IPS DF 19.7 (cell line): ENCODE data around the gene CCDC3.

ENCODE experiments used
- DNase-seq: peaks from one replicate; pipeline ENCODE4 v3.0.0-alpha.2; 2013; ENCODE audit warnings: low read depth, low spot score

The CCDC3 gene

GRCh38 chr10:12924911-12925310 lies 76.6 kb downstream of the CCDC3 start:
- no peak for DNase-seq

GRCh38 chr10:12922117-12922900 lies 79.2 kb downstream of the CCDC3 start:
- DNase-seq: no peak

DNA sequence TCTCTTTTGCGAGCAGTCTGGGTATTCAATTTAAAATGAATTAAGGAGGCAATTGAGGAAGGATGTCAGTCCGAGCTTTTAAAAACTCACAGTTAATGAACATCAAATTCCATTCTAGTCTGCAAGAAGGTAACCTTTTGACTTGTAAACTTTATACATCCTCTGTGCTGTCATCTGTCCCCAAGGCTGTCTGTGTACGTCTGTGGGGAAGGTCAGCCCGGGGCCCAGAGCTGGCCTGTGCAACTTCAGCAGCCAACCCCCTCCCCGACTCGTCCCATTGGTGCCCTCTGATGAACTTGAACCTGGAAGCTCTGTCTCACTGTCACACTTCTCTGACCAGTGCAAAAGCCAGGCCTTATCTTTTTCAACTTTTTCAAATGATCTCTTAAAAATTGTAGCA lies 80.3 kb downstream of the CCDC3 start:
- no peak for DNase-seq

DNA sequence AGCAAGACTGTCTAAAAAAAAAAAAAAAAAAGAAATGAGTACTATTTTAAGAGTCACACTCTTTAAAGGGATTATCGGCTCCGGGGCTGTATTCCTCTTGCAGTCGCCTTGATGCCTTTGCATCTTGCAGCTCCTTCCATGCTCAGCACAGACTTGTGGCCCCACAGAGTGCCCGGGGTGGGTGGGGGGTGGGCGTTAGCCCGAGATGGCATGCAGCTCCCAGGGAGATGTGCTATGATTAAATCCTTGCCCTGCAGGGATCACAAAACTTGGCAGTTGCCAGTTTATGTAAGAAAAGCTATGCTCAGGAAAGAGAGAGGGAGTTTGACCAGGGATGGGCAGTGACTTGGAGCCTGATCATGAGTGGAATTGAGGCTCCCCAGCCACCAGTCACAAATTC lies 81.9 kb downstream of the CCDC3 start:
- no peak for DNase-seq

GRCh38 chr10:12916587-12916986 lies 84.9 kb downstream of the CCDC3 start:
- DNase-seq: no peak

- no peak for DNase-seq
Observed at GRCh38 chr10:12915637-12916168, 85.8 kb downstream of the CCDC3 start.

DNA sequence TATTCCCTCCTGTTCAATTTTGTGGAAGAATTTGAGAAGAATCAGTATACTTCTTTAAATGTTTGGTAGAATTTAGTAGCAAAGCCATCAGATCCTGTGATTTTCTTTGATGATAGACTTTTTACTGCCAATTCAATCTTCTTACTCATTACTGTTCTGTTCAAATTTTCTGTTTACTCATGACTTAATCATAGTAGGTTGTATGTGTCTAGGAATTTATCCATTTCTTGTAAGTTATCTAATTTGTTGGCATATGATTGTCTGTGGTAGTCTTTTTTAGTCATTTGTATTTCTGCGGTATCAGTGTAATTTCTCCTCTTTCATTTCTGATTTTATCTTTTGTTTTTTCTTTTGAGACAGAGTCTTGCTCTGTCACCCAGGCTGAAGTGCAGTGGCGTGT lies 87.4 kb downstream of the CCDC3 start:
- no peak for DNase-seq

DNA sequence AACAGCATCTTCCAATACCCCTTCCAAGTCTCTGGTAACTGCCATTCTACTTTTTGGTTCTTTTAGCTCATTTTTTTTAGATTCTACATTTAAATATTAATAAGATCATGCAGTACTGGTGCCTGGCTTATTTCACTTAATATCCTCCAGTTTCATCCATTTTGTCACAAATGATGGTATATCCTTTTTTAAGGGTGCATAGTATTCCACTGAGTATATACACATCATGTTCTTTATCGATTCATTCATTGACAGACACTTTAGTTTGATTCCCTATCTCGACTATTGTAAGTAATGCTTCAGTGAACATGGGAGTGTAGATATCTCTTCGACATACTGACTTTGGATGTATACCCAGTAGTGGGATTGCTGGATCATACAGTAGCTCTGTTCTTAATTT lies 89.7 kb downstream of the CCDC3 start:
- DNase-seq: no peak

GRCh38 chr10:12910835-12911234 lies 90.7 kb downstream of the CCDC3 start:
- no peak for DNase-seq

GRCh38 chr10:12909836-12910185 lies 91.7 kb downstream of the CCDC3 start:
- no peak for DNase-seq

DNA sequence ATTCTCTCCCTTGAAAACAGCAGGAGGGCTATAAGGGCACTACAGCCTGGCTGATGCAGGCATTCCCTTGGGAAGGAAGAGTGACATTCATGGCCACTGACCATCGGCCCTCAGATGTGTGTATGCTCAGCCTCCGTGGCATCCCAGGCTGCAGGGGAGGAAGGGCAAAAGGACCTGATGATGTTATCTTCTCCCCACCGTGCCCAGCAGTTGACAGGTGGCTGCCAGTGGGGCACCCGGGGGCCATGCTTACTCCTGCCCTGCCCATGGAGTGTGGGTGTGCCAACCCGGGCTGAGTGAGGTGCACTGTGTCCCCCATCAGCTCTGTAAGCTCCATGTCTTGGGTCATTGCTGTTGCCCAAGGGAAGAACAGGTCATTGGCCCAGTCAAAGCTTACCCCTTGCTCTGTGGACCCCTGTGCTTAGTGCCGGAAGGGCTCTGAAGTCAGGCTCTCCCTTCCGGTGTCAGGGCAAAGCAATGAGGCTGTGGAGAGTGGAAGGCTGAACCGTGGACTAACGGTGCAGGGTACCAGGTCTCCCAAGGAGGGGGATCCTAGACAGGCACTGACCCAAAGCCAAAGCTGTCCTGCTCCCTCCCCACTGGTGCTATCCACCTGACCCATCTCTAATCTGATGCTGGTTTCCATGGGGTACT lies 92.2 kb downstream of the CCDC3 start:
- no peak for DNase-seq

GRCh38 chr10:12908773-12909172 lies 92.7 kb downstream of the CCDC3 start:
- DNase-seq: no peak

- no peak for DNase-seq
Observed at GRCh38 chr10:12907656-12908055, 93.9 kb downstream of the CCDC3 start.

DNA sequence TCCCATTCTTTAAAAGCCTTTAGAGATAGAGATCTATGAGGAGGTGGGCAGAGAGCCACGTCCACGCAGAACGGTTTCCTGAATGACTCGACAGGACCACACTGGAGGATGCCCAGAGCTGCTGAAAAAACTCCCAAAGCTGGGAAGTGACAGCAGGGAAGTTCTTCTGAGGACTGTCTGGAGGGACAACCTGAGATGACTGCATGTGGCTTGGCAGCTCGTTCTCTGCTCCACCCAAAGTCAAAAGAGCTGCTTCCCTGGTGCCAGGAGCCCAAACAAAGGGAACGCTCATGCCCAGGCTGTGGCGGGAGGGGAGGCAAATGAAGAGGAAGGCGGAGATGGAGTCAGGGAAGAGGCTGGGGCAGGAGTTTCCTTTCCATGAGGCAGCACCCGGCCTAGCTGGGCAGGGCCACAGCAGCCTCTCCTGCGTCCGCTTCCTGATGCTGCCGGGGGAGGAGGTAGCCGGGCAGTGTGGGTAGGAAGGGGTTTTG lies 95.4 kb downstream of the CCDC3 start:
- no peak for DNase-seq

DNA sequence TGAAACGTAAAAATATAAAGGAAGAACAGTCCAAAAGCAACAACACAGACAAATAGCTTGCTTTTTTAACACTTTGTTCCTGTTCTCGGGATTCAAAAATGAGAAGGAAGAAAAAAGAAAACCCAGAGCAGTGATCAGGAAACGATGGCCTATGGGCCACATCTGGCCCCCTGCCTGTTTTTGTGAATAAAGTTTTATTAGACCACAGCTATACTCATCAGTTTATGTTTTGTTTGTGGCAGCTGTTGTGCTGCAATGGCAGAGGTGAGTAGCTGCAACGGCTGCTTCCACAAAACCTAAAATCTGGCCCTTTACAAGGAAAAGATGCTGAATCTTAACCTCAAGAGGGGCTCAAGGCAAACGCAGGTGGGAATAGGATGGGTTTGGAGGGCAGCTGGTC lies 96.4 kb downstream of the CCDC3 start:
- no peak for DNase-seq

GRCh38 chr10:12902851-12903358 lies 98.6 kb downstream of the CCDC3 start:
- no peak for DNase-seq

DNA sequence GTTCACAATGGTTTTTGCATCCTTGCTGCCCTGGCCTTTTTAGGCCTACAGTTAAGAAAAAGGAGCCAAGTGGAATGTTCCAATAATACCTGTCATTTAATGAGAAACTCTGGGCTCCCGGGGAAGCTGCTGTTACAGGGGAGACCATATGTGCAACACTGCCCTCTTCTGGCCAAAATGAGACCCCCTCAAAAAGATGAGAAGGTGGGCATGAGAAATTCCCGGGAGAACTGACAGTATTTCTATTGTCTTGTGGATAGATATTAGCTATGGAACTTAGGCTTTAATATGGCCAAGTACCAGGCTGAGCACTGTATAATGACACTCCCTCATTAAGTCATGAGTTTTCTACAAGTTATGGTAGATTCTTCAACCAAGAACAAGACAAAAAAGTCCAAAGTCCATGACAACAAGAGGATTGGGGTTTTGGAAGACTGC lies 99.4 kb downstream of the CCDC3 start:
- no peak for DNase-seq

- no peak for DNase-seq
Observed at GRCh38 chr10:12899546-12899945, 102.0 kb downstream of the CCDC3 start.

DNA sequence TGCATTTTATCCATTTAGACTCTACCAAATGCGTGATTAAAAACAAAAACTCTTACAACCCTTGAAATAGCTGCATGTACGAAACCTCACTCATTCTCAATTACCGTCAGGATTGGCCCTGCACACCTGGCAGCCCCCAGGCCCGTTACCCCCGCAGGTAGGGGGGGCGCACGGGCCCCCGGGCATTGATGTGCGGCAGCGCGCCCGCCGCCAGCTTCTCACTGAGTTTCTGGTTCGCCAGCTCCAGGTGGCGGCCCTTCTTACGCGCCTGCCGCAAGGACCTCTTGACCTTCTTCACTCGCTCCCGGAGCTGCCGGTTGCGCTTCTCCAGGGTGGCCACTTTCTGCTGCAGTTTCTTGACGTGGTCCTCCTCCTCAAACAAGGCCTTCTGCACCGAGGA lies 103.2 kb downstream of the CCDC3 start:
- no peak for DNase-seq

GRCh38 chr10:12897278-12897677 lies 104.2 kb downstream of the CCDC3 start:
- DNase-seq: no peak

GRCh38 chr10:12896251-12896650 lies 105.3 kb downstream of the CCDC3 start:
- DNase-seq: no peak

DNA sequence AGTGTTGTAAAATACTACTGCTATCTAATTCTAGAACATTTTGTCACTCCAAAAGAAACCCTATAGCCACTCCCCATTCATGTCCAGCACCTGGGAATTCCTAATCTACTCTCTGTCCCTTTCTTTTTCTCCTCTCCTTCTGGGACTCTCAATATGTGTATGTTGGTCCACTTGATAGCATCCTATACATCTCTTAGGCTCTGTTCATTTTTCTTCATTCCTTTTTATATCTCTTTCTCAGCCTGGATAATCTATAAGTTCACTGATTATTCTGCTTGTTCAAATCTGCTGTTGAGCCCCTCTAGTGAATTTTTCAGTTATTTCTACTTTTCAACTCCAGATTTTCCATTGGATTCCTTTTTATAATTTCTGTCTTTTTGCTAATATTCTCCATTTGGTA lies 108.6 kb downstream of the CCDC3 start:
- no peak for DNase-seq

GRCh38 chr10:12890958-12891357 lies 110.6 kb downstream of the CCDC3 start:
- DNase-seq: no peak
